GM12801 (cell line): ENCODE data around the gene SUGCT.

Experiments used
- TF ChIP-seq, protein P1 (sequence below): IDR thresholded peaks from one replicate; pipeline ENCODE4 v1.5.1; 2011; ENCODE audit warnings: control low read depth; ENCODE audit not compliant: insufficient read length; ENCODE audit errors: extremely low read depth

The SUGCT gene

DNA sequence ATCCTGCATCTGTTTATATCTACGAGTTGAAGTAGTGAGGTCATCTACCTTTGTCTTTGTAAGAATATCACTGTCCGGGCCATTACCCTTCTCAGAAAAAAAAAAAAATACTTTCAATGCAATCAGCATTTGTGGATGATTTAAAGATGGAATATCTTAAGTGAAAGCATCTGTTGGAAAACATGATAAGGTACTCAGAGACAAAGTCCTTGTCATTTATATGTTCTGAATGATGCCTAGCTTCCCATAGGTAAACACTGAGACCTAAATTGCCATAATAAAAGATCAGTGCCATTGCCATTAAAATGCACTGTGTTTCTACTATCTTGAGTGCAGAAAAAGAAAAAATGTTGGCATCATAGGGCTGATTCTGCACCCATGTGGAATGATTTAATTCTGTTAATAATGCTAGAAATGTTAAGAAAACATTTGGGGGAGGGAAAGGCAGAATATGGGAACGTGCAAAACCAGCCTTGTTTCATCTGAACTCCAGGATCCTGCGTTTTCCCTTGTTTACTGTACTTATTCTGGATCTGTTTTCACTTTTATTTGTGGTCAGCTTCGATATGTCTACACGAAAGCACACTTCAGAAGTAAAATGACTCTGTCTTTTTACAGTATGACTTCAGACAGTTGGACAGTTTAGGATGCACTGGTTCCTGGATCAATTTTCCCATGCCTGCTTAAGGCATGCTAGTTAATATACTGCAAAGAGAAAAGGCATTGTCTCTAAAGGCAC lies 669.8 kb downstream of the SUGCT start:
- TF ChIP-seq, protein P1, sequence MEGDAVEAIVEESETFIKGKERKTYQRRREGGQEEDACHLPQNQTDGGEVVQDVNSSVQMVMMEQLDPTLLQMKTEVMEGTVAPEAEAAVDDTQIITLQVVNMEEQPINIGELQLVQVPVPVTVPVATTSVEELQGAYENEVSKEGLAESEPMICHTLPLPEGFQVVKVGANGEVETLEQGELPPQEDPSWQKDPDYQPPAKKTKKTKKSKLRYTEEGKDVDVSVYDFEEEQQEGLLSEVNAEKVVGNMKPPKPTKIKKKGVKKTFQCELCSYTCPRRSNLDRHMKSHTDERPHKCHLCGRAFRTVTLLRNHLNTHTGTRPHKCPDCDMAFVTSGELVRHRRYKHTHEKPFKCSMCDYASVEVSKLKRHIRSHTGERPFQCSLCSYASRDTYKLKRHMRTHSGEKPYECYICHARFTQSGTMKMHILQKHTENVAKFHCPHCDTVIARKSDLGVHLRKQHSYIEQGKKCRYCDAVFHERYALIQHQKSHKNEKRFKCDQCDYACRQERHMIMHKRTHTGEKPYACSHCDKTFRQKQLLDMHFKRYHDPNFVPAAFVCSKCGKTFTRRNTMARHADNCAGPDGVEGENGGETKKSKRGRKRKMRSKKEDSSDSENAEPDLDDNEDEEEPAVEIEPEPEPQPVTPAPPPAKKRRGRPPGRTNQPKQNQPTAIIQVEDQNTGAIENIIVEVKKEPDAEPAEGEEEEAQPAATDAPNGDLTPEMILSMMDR = no peak

DNA sequence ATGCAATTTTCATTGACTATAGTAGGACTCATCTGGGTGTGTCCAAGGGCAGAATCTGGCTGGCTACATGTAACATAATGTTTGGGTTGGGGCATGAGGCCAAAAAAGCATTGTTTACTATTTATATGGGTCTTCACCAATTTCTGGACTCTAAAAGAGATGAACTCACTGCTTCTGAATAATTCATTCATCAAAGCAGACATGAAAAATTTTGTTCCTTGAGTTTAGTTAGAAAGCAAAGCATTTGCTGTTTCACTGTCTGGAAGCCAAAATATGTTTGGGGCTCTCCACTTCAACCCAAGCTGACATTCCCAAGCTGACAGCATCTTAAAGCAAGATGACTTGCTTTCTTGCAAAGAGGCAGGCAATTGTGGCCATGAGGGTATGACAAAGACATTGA lies 670.6 kb downstream of the SUGCT start:
- TF ChIP-seq, protein P1 = no peak

DNA sequence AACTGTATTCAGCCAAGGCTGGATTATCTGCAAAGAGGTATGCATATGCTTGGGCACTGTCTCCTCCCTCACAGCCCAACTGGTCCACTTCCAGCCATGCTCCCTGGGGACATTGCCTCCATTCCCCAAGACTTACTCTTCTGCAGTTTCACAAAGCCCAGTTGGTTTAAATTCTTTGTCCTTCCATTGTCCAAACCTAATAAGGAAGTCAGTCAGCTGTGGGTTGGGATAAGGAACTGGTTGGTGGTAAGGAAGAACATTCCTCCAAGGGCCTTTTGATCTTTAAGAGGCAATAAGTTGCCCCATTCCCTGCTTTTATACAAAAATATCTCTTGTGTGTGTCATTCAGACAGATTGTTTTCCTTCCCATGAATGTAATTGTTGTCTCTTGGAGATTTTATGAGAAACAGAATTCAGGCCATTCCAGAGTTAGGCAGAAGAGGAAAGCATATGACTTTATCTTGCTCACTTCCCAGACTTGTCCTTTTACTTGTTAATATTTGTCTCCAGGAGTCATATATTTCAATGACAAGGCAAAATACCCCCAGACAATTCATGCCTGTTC lies 673.7 kb downstream of the SUGCT start:
- TF ChIP-seq, protein P1 = no peak

DNA sequence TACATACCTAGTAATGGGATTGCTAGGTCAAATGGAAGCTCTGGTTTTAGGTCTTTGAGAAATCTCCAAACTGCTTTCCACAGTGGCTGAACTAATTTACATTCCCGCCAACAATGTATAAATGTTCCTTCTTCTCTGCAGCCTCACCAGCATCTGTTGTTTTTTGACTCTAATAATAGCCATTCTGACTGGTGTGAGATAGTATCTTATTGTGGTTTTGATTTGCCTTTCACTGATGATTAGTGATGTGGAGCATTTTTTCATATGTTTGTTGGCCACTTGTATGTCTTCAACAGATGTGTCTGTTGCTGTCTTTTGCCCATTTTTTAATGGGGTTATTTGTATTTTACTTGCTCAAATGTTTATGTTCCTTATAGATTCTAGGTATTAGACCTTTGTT lies 675.5 kb downstream of the SUGCT start:
- TF ChIP-seq, protein P1 = no peak

DNA sequence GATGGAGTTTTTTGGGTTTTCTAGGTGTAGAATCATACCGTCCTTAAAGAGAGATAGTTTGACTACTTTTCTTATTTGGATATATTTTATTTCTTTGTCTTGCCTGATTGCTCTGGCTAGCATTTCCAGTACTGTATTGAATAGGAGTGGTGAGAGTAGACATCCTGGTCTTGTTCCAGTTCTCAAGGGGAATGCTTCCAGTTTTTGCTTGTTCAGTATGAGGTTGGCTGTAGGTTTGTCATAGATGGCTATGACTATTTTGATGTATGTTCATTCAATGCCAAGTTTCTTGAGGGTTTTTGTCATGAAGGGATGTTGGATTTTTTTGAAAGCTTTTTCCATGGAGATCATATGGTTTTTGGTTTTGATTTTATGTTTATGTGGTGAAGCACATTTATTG lies 676.9 kb downstream of the SUGCT start:
- TF ChIP-seq, protein P1 = no peak

DNA sequence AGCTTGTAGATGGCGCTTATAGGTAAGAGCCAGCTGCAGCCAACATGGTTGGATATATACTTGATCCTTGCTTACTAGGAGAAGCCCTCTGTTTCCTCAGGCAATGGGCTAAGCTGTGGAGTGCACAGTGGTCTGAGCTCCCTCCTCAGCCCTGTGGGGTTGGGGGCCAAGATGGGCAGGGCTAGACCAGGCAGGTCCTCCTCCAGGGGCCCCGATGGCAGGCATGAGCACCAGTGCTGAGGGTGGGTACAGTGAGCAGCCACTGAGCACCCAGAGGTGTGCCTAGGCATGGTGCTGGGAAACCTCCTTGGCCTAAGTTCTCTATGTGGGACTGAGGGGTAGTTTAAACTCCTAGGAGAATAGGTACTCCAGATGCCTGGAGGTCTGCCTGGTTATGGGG lies 680.2 kb downstream of the SUGCT start:
- TF ChIP-seq, protein P1 = no peak

DNA sequence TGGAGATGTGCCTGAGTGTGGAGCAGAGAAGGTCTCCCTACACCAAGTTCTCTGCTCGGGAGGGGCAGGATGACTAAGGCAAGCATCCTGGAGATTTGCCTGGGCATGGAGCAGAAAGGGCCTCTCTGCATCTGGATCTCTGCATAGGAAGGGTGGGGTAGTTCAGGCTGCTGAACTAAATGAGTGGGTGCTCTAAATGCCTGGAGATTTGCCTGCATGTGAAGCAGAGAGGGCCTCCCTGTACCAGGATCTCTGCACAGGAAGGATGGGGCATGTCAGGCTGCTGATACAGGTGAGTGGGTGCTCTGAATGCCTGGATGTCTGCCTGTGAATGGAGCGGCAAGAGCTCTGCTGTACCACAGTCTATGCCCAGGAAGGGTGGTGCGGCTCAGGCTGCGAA lies 680.7 kb downstream of the SUGCT start:
- TF ChIP-seq, protein P1 = no peak

DNA sequence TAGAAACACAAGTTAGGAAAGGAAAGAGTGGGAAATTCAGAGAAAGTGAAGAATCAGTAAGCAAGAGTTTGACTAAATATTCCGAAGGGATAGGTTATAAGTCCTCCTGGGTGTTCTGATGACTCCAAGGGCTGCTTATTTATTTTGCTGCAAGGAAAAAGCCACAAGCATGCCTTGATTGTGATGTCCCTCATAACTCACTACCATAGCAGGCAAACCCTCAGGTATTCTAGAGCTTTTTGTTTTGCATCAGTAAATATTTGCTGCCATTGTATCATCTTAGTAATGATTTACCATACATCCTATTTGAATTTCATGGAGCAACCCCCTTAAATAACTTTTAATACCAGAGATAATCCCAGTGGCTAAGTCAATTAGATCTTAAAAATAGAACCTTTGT lies 688.1 kb downstream of the SUGCT start:
- TF ChIP-seq, protein P1 = no peak
